NOMO-1 treated with dmso at 0.1 percent for 144 hours (cell line): ENCODE data around the gene RASGRF1.

ENCODE experiments used
- DNase-seq: peaks from one replicate; lab custom pipeline; 2025; ENCODE audit not compliant: unreplicated experiment; lab: John Stamatoyannopoulos, UW

RASGRF1 gene

DNA sequence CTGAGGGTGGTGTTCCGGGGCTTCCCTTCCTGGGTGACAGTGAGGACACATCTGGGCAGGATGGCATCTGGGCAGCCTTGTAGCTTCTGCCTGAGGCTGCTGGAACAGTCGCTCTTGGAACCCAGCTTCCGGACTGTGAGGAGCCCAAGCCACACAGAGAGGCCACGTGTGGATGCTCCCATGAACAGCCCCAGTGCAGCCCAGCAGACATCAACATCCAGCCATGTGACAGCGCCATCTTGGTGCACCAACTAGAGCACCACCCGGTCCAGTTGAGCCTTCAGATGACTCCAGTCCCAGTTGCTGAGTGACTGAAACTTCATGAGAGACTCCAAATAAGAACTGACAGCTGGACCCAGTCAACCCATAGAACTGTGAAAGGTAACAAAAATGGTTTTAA lies 130.3 kb downstream of the RASGRF1 start:
- DNase-seq: no peak

DNA sequence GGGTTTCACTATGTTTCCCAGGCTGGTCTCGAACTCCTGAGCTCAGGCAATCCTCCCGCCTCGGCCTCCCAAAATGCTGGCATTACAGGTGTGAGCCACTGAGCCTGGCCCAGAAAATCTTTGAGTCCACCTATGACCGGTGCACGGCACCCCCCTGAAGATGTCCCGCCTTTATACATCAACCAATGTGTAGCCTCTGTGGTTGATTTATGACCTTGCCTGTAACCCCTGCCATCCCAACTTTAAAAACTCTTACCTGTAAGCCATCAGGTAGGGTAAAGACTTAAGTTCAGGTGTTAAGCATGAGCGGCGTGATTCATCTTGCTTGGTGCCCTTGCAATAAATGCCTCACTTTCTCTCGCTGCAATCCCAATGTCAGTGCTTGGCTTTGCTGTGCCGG lies 131.2 kb downstream of the RASGRF1 start:
- no peak for DNase-seq

DNA sequence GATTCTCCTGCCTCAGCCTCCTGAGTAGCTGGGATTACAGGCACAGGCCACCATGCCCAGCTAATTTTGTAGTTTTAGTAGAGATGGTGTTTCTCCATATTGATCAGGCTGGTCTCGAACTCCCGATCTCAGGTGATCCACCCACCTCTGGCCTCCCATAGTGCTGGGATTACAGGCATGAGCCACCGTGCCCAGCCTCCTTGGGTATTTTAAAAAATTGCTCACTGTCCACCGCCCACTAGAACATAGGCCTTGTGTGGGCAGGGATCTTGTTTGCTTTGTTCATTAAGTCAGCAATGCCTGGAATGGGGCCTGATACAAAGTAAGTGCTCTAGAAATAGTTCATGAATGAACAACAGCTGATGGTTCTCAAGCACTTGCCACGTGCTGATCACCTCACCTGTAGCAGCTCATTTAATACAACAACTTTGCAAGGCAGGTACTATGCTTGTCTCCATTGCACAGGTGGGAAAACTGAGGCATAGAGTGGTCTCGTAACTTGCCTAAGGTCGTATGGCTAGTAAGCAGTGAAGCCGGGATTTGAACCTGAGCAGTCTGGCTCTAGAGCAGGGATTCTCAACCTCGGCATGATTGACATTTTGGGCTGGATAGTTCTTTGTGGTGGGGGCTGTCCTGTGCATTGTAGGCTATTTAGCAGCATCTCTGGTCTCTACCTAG lies 133.0 kb downstream of the RASGRF1 start:
- DNase-seq: no peak

DNA sequence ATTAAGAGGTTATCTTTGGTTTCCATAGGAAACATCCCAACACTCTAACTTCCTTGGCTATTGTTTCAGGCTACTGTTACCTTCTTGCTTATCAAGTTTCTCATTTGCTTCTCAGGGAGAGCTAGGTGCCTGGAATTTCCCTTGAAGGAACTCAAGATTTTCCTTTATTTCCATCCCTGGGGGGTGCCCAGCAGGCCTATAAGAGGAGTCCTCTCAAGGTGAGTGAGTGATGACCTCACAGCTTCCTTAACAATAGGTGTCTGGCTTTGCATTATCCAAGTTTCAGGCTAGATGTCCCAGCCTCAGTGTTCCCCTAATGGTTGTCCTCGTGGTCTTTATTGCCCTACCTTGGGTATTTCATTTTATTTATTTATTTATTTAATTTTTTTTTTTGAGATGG lies 133.6 kb downstream of the RASGRF1 start:
- no peak for DNase-seq

DNA sequence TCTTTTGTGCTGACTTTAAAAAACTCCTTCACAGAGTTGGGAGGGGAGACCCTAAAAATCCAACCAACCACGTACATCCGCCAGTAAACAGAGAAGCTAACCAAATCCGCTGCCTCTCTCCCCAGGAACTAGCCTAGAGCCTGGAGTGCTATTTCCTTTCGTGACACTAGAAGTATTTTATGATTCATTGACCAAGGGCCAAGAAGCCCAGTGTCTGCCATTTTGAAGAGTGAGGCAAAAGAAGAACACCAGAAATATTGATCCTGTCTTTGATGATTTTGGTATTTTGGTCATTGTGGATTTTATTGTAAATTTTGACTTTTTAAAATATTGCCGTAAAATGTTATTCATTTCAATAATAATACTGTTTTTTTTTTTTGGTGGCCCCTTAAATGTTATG lies 135.2 kb downstream of the RASGRF1 start:
- no peak for DNase-seq

DNA sequence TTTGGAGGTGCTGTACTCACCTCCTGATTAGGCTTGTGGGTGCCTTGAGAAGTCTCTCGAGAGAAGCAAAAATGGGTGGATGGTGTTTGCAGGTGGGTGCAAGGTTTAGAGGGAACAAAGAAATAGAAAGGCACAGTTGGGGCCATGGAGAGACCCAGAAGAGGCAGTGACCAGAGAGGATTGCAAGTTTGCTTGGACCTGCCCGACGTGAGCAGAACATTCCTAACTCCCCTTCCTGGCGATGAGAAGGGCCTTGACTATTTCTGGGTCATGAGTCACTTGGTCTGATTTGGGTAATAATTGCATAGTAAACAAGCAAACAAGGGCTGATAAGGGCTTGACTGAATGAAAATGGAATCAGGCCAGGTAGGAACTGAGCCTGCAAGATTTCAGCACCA lies 138.7 kb downstream of the RASGRF1 start:
- DNase-seq: no peak

DNA sequence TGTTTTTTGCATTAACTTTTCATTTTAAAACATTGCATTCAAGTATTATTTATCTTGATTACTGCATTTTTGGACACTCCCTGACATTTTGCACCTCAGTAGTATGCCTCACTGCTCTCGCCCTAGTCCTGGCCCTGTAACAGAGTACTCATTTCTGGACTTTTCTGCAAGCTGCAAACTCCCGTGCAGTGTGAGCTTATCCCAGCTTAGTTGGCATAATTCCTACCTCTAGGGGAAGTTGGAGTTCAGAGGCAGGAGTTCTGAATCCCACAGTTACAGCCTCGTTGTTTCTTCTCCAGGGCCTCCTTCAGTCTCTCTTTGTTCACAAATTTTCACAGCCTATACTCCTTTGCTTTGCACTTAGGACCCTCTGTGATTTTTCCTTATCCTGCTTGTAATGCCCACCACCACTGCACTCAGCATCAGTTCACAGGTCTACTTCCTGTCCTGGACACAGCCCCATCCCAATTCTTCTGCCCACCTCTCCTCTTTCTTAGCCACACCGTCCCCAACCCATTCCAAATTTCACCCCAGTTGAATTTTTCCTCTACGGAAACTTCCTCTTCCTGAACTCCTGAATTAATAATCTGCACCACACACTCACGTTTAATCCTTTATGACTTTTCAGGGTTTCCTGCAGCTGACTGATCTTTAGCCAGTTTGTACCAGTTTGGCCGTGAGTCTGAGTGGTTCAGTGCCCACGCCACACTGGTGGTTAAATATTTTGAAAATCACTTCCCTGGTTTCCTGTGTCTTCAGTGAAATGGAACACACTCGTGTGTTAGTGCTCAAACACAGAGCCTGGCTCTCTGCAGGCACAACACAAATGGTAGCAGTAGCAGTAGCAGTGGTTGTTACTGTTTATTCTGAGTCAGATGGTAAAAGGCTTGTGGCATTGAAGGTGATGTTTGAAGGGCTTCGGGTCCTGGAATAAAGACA lies 139.4 kb downstream of the RASGRF1 start:
- no peak for DNase-seq

- DNase-seq: no peak
These were observed 140.2 kb downstream of the RASGRF1 start for GRCh38 chr15:78950343-78950742.

- no peak for DNase-seq
These were observed 141.1 kb downstream of the RASGRF1 start for GRCh38 chr15:78949461-78949860.

- DNase-seq: no peak
These were observed 143.1 kb downstream of the RASGRF1 start for GRCh38 chr15:78947506-78947905.

GRCh38 chr15:78946493-78946892 lies 144.1 kb downstream of the RASGRF1 start:
- no peak for DNase-seq

DNA sequence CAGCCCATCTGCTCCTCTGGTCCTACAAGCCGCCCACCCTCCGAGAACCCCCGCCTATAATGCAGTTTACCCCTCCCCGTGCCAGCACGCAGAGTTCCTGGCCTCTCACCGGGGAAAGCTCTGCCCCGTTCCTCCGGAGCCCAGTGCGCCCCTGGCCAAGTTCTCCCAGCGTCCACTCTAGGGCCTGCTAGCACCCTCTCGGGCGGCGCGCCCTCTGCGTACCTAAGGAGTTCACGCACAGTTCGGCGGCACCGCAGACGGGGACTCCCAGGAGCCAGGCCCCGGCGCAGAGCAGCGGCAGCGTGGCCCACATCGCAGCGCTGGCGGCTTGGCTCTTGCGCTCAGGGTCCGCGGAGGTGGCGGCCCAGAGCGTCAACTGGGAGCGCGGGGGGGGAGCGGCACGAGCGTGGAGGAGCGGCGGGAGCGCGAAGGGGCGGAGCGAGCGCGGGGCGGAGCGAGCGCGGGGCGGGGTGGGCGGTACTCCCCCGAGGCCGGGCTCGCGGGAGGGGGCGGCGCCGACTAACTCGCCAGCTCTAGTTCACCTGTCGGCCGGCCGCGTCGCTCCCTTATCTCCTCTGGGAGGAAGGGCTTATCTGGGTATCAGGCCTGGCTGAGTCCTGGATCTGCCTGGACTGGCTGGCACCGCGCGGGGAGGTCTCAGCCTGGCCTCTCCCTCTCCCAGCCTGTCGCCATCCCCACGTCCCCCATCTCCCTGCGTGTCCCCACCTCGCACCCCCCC lies 145.7 kb downstream of the RASGRF1 start, which contains the start of gene CTSH:
CTSH (minus strand) TSS at position 378 of the 739 bp plus-strand sequence; CDS start at position 313, 65 bp downstream.
- peak; percentile 34 for DNase-seq

DNA sequence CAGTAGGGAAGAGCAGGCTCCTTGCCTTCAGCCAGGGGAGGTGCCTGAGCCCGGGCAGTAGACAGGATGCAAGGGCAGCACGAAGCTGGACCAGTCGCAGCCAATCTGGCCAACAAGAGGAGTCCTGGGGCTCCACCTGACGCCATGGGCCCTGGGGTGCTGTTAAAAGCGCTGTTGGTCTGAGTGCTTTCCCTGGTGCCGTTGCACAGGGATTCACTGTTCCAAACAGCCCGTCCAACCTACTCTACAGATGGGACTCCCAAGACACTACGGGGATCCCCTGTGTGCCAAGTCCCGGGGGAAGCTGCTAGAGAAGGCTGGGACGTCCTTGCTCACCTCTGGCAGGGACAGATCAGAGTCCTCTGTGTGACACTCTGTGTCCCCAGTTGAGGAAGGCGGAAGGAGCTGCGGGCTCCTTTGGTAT lies 146.4 kb downstream of the RASGRF1 start:
- DNase-seq: no peak

- no peak for DNase-seq
These were observed 146.9 kb downstream of the RASGRF1 start for GRCh38 chr15:78943692-78944091.

- no peak for DNase-seq
These were observed 147.8 kb downstream of the RASGRF1 start for GRCh38 chr15:78942741-78943140.

DNA sequence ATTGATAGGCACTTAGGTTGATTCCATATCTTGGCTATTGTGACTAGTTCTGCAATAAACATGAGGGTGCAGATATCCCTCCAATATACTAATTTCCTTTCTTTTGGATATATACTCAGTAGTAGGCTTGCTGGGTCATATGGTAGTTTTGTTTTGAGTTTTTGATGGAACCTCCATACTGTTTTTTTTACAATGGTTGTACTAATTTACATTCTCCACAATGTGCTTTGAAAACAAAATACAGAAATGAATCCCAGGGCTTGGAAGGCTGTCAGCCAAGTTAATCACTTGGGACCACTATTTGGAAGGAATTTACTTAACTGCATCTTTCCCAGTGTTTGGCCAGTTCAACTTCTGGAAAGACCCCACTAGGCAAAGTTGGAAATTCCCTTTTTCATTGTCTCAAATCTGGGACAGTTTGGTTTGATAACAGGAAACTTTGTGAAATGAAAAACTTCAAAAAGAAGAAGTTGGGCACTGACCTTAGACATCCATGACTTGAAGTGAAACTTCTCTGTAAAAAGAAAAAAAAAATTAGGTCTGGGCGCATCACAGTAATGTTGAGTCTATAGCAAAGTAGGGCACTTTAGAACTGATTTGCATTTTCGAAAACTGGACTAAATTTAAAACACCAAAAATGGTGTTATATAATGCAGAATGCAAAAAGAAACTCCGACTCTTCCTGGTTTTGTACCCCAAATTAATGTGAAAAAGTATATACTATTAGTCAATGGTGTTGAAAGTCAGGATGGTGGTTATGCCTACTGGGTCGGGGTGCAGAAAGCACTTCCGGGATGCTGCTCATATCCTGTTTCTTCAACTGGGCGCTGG lies 151.7 kb downstream of the RASGRF1 start:
- peak; percentile 78 for DNase-seq

DNA sequence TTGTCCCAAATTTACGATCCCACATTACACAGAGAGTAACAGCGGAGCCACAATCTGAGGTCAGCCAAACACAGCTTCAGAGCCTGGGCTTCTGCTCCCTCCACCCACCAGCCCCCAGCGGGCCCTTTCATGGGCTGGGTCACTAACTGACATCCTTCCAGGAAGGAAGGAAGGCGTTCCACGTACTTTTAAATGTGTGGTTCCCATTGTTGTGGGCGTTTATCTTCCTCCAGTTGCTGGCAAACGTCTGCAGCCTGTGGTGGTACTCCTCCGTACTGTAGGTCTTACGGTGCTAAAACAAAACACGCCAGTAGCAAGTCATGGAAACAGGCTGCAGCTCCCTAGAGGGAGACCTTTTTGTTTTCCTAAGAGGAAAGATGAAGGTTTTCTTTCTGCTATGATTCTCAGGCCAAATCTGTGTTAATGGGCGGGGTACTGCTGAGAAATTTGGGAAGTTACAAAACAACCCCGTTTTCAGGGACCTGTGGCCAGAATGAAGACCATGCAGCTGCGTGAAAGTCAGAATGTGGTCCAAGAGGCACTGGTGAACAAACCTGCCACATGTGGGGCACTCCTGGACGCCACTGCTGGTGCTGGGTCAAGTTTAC lies 153.3 kb downstream of the RASGRF1 start:
- DNase-seq: no peak

DNA sequence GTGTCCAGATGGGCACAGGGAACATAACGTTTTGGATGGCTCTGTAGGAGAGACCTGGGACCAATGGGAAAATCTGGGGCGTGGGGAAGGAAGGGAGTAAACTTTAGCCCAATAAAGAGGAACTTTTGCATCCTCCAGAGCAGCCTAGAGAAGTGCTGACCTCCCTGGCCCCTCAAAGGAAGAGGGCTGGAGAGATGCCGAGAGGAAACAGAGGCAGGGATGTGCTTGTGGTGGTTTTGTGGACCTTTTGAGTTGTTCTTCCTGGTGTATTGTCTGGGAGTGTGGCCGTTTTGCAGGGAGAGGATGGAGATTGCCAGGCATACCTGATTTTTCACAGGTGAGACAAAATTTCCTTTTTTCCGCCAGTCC lies 155.9 kb downstream of the RASGRF1 start:
- no peak for DNase-seq

GRCh38 chr15:78933823-78934654 lies 156.5 kb downstream of the RASGRF1 start:
- DNase-seq: no peak
